LHCN-M2 (cell line): Measurements from ENCODE around the gene CILP2. TPM values are rescaled to one million over a fixed set of nuclear protein-coding genes. Genes with fewer than 3 reads are reported as not detected.
A peak's percentile ranks its signal among the peaks of the same experiment; 100 is the strongest.

ENCODE experiments used
- DNase-seq: peaks from one replicate; pipeline ENCODE4 v3.0.0-alpha.2; 2012; ENCODE audit warnings: low read depth
- total RNA-seq: library from RNA; depleted of rRNA; stranded (reverse); fragments of >200 nt; gene quantifications from 2 replicates; pipeline ENCODE4 v1.2.3, GENCODE V29; 2014

CILP2 gene
- total RNA-seq, 1 experiment from 2014 or later = 0.06 TPM

- DNase-seq = no peak
Measured at GRCh38 chr19:19528721-19529490, 9.2 kb upstream of the CILP2 start, which contains the start of gene YJEFN3. Gene YJEFN3 (plus strand): TSS chr19:19528911. CDS start chr19:19528933, 22 bp downstream.

- DNase-seq = no peak
Measured at GRCh38 chr19:19529783-19530422, 8.2 kb upstream of the CILP2 start.

GRCh38 chr19:19530423-19530804 lies 7.7 kb upstream of the CILP2 start:
- no peak for DNase-seq

GRCh38 chr19:19530889-19531288 lies 7.2 kb upstream of the CILP2 start:
- DNase-seq = no peak

- peak; percentile 50 for DNase-seq
Measured at GRCh38 chr19:19531951-19532805, 5.9 kb upstream of the CILP2 start.

- DNase-seq = no peak
Measured at GRCh38 chr19:19532806-19533701, 5.0 kb upstream of the CILP2 start.

GRCh38 chr19:19533841-19534240 lies 4.2 kb upstream of the CILP2 start:
- DNase-seq = no peak

GRCh38 chr19:19534556-19535265 lies 3.4 kb upstream of the CILP2 start:
- DNase-seq = no peak

- no peak for DNase-seq
Measured at GRCh38 chr19:19535311-19536191, 2.5 kb upstream of the CILP2 start.

GRCh38 chr19:19537075-19538048 lies 703 bp upstream of the CILP2 start:
- no peak for DNase-seq

- DNase-seq = no peak
Measured at GRCh38 chr19:19538785-19539166, 711 bp downstream of the CILP2 start.

GRCh38 chr19:19539698-19540063 lies 1.6 kb downstream of the CILP2 start:
- DNase-seq = no peak

GRCh38 chr19:19540064-19540714 lies 2.1 kb downstream of the CILP2 start:
- DNase-seq = no peak

GRCh38 chr19:19540715-19541515 lies 2.9 kb downstream of the CILP2 start:
- DNase-seq = no peak

- no peak for DNase-seq
Measured at GRCh38 chr19:19541616-19542015, 3.6 kb downstream of the CILP2 start.

- no peak for DNase-seq
Measured at GRCh38 chr19:19542507-19542906, 4.4 kb downstream of the CILP2 start.

GRCh38 chr19:19543101-19543500 lies 5.0 kb downstream of the CILP2 start:
- DNase-seq = no peak
